HCT116 (cell line): ENCODE results near the gene SLFN11. TPM values are rescaled to one million over a fixed set of nuclear protein-coding genes. Genes with fewer than 3 reads are reported as not detected.

Experiments
- ATAC-seq: fragments of 200-7000 bp; cut with Tn5 transposase; 2 replicates; pipeline ENCODE4 v1.9.1; 2020; ENCODE audit warnings: mild to moderate bottlenecking, moderate library complexity
- BruUV-seq: library from RNA; stranded (reverse); fragments of 400-500 nt; replicated peaks from 2 replicates; lab custom pipeline; 2021; lab: Mats Ljungman, UMichigan
- CTCF ChIA-PET: fragments of 300-600 bp; sonication (Branson Sonifier 250); formaldehyde crosslinking; loops from one replicate; lab custom pipeline; 2021; ENCODE audit warnings: antibody characterized with exemption; lab: Charles Lee
- POLR2A ChIA-PET: fragments of 300-600, 350-600 bp; sonication (Branson Sonifier 250); formaldehyde crosslinking; loops from one replicate; lab custom pipeline; 2021; ENCODE audit warnings: antibody characterized with exemption; lab: Charles Lee
- RAD21 ChIA-PET, 2 experiments: fragments of 300-600 bp; sonication (Branson Sonifier 250); formaldehyde crosslinking; loops; one replicate each; lab custom pipeline; 2023; ENCODE audit warnings: low total read pairs in 2 of 2; ENCODE audit not compliant: uncharacterized antibody in 2 of 2, unreplicated experiment in 2 of 2, low non-redundant PET in 1 of 2; lab: Charles Lee
- DNase-seq: peaks from one replicate; pipeline ENCODE4 v3.0.0-alpha.2; 2010; ENCODE audit warnings: low read depth, low spot score
- H2AFZ ChIP-seq: fragments of 200-600 bp; shearing (Covaris generic), sonication (generic); 2 replicates; pipeline ENCODE4 v1.6.1; 2017; ENCODE audit warnings: low read depth, mixed run types, mixed read lengths, antibody characterized with exemption, low read length; ENCODE audit not compliant: poor library complexity, severe bottlenecking
- H3K27ac ChIP-seq: 2 replicates; pipeline ENCODE4 v1.5.1; 2012; ENCODE audit warnings: low read depth, low read length
- H3K27me3 ChIP-seq: fragments of 200-600 bp; sonication (generic); 2 replicates; pipeline ENCODE4 v1.6.1; 2016; ENCODE audit warnings: mixed run types, low read length, mixed read lengths; ENCODE audit not compliant: insufficient read depth
- H3K36me3 ChIP-seq, 2 experiments: fragments of 200-500 bp in 1 of 2; fragments of 200-600 bp in 1 of 2; sonication (Bioruptor generic) in 1 of 2; sonication (generic) in 1 of 2; 2 replicates each; pipeline versions ENCODE4 v1.5.1 to v1.6.1; 2014 to 2016; ENCODE audit warnings: low read length in 2 of 2, inconsistent platforms in 1 of 2, mixed read lengths in 1 of 2, mixed run types in 1 of 2; ENCODE audit not compliant: insufficient read depth in 2 of 2, control insufficient read depth in 1 of 2
- H3K4me1 ChIP-seq, 2 experiments: fragments of 200-600 bp in 1 of 2; sonication (generic) in 1 of 2; 2 replicates each; pipeline versions ENCODE4 v1.5.1 to v1.6.1; 2012 to 2017; ENCODE audit warnings: low read length in 2 of 2, inconsistent platforms in 1 of 2, mild to moderate bottlenecking in 1 of 2, mixed read lengths in 1 of 2, mixed run types in 1 of 2, moderate library complexity in 1 of 2; ENCODE audit not compliant: insufficient read depth in 2 of 2, control insufficient read depth in 1 of 2
- H3K4me2 ChIP-seq: fragments of 200-600 bp; sonication (generic); 2 replicates; pipeline ENCODE4 v1.6.1; 2017; ENCODE audit warnings: mixed run types, low read length, mixed read lengths
- H3K4me3 ChIP-seq, 2 experiments: fragments of 200-600 bp in 1 of 2; sonication (generic) in 1 of 2; replicated peaks in 1 of 2; 2 replicates each; pipeline ENCODE4 v1.5.1; 2011 to 2016; ENCODE audit warnings: low read length in 2 of 2, control low read depth in 1 of 2, low read depth in 1 of 2, mild to moderate bottlenecking in 1 of 2, mixed read lengths in 1 of 2, mixed run types in 1 of 2
- H3K79me2 ChIP-seq: fragments of 200-600 bp; sonication (generic); 2 replicates; pipeline ENCODE4 v1.6.1; 2017; ENCODE audit warnings: mild to moderate bottlenecking, mixed run types, low read length, moderate library complexity, mixed read lengths; ENCODE audit not compliant: insufficient read depth
- H3K9ac ChIP-seq: fragments of 200-600 bp; sonication (generic); 2 replicates; pipeline ENCODE4 v1.6.1; 2016; ENCODE audit warnings: low read length, mixed read lengths
- H3K9me2 ChIP-seq: fragments of 200-600 bp; sonication (generic), shearing (Covaris generic); 2 replicates; pipeline ENCODE4 v1.6.1; 2017; ENCODE audit warnings: mixed run types, mild to moderate bottlenecking, moderate library complexity; ENCODE audit not compliant: insufficient read depth
- H3K9me3 ChIP-seq, 2 experiments: fragments of 200-500 bp in 1 of 2; fragments of 200-600 bp in 1 of 2; sonication (Bioruptor generic) in 1 of 2; sonication (generic) in 1 of 2; 2 replicates each; pipeline ENCODE4 v1.6.1; 2014 to 2017; ENCODE audit warnings: low read length in 2 of 2, mixed read lengths in 2 of 2, inconsistent platforms in 1 of 2, low read depth in 1 of 2, mild to moderate bottlenecking in 1 of 2, mixed run types in 1 of 2, moderate library complexity in 1 of 2; ENCODE audit not compliant: control insufficient read depth in 1 of 2, insufficient read depth in 1 of 2
- H4K20me1 ChIP-seq: fragments of 200-600 bp; sonication (generic), shearing (Covaris generic); 2 replicates; pipeline ENCODE4 v1.6.1; 2017; ENCODE audit warnings: mixed run types, mild to moderate bottlenecking, moderate library complexity; ENCODE audit not compliant: insufficient read depth
- CBX3 ChIP-seq: IDR thresholded peaks from 2 replicates; pipeline ENCODE4 v1.6.1; 2012; ENCODE audit warnings: low read depth
- EGR1 ChIP-seq: IDR thresholded peaks from 2 replicates; pipeline ENCODE4 v1.6.1; 2012; ENCODE audit warnings: low read depth
- ELF1 ChIP-seq: IDR thresholded peaks from 2 replicates; pipeline ENCODE4 v1.6.1; 2012; ENCODE audit warnings: low read depth, borderline replicate concordance
- EZH2 ChIP-seq: fragments of 200-600 bp; sonication (generic); IDR thresholded peaks from 2 replicates; pipeline ENCODE4 v1.6.1; 2017; ENCODE audit warnings: antibody characterized with exemption, mixed run types
- POLR2A ChIP-seq: IDR thresholded peaks from 2 replicates; pipeline ENCODE4 v1.7.0; 2011; ENCODE audit warnings: borderline replicate concordance; ENCODE audit not compliant: insufficient read depth, insufficient read length; ENCODE audit errors: extremely low read depth
- SIN3A ChIP-seq: IDR thresholded peaks from 2 replicates; pipeline ENCODE4 v1.6.1; 2012; ENCODE audit warnings: low read depth
- SRF ChIP-seq: IDR thresholded peaks from 2 replicates; pipeline ENCODE4 v1.6.1; 2012; ENCODE audit warnings: low read depth
- YY1 ChIP-seq: IDR thresholded peaks from 2 replicates; pipeline ENCODE4 v1.6.1; 2011; ENCODE audit warnings: low read length, low read depth, moderate library complexity, mild to moderate bottlenecking; ENCODE audit not compliant: insufficient replicate concordance; ENCODE audit errors: extremely low read depth
- ZFX ChIP-seq: fragments of 450-650 bp; IDR thresholded peaks from 2 replicates; pipeline ENCODE4 v1.6.1; 2017
- ZNF274 ChIP-seq: fragments of 200-500 bp; sonication (Bioruptor generic); IDR thresholded peaks from 2 replicates; pipeline ENCODE4 v1.6.1; 2014; ENCODE audit warnings: mild to moderate bottlenecking, low read depth, low read length, inconsistent platforms
- intact Hi-C: fragments of 100-400 bp; cut with micrococcal nuclease; formaldehyde crosslinking; loops from 2 replicates; pipeline ENCODE4 v1.10.0; 2022
- total RNA-seq: library from RNA; stranded (reverse); gene quantifications from one replicate; pipeline ENCODE4 v1.2.1, GENCODE V29; 2021; ENCODE audit not compliant: unreplicated experiment
- TF ChIP-seq, protein P1 (sequence below): IDR thresholded peaks from 2 replicates; pipeline ENCODE4 v1.6.1; 2012
- TF ChIP-seq, protein P2 (sequence below): IDR thresholded peaks from 2 replicates; pipeline ENCODE4 v1.6.1; 2012
- TF ChIP-seq, protein P3 (sequence below): IDR thresholded peaks from 2 replicates; pipeline ENCODE4 v1.6.1; 2011; ENCODE audit warnings: mild to moderate bottlenecking, low read length, moderate library complexity; ENCODE audit not compliant: insufficient replicate concordance; ENCODE audit errors: extremely low read depth

SLFN11 gene
- total RNA-seq, 1 experiment from 2014 or later: not detected

DNA sequence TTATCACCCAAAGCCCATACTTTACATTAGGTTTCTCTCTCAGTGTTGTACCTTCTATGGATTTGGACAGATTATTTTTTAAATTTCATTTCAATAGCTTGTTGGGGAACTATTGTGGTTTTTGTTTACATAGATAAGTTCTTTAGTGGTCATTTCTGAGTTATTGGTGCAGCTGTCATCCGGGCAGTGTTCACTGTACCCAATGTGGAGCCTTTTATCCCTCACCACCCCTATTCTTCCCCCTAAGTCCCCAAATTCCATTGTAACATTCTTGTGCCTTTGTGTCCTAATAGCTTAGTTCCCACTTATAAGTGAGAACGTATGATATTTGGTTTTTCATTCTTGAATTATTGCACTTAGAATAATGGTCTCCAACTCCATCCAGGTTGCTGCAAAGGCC is 57.5 kb downstream of the SLFN11 start:
- intact Hi-C loops: loop anchor here (10.0 kb wide), 1 partner anchor 141 kb away; no protein-coding TSS in a partner anchor
- H3K36me3 ChIP-seq: no peaks in the 10 kb centered on the region
- no peaks in the 10 kb centered on the region for H3K79me2 ChIP-seq
- H4K20me1 ChIP-seq: no peaks in the 10 kb centered on the region
- RAD21 ChIA-PET: no interaction called here
- no peak overlapping the region for H2AFZ ChIP-seq
- no peak for ATAC-seq
- no peaks in the 10 kb centered on the region for H3K9me3 ChIP-seq
- no peak for TF ChIP-seq YY1
- TF ChIP-seq, protein P1, sequence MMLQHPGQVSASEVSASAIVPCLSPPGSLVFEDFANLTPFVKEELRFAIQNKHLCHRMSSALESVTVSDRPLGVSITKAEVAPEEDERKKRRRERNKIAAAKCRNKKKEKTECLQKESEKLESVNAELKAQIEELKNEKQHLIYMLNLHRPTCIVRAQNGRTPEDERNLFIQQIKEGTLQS: no peak
- no peak for TF ChIP-seq EZH2
- no peak for TF ChIP-seq EGR1
- TF ChIP-seq ZFX: no peak
- no peak for TF ChIP-seq SRF
- no peak for TF ChIP-seq POLR2A
- no peak for TF ChIP-seq CBX3
- no peak for TF ChIP-seq ZNF274
- TF ChIP-seq, protein P2, sequence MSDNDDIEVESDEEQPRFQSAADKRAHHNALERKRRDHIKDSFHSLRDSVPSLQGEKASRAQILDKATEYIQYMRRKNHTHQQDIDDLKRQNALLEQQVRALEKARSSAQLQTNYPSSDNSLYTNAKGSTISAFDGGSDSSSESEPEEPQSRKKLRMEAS: no peak
- TF ChIP-seq, protein P3, sequence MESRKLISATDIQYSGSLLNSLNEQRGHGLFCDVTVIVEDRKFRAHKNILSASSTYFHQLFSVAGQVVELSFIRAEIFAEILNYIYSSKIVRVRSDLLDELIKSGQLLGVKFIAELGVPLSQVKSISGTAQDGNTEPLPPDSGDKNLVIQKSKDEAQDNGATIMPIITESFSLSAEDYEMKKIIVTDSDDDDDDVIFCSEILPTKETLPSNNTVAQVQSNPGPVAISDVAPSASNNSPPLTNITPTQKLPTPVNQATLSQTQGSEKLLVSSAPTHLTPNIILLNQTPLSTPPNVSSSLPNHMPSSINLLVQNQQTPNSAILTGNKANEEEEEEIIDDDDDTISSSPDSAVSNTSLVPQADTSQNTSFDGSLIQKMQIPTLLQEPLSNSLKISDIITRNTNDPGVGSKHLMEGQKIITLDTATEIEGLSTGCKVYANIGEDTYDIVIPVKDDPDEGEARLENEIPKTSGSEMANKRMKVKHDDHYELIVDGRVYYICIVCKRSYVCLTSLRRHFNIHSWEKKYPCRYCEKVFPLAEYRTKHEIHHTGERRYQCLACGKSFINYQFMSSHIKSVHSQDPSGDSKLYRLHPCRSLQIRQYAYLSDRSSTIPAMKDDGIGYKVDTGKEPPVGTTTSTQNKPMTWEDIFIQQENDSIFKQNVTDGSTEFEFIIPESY: no peak
- TF ChIP-seq SIN3A: no peak
- no peak for TF ChIP-seq ELF1
- TF ChIP-seq, all 23 proteins: peak for 0
- Histone ChIP-seq H3K4me1 (peaks cover 5 to 9% of the 10 kb centered on the region in 2 experiments; a peak in 3 of 4 replicates), H3K4me3 (no peak overlapping the region), H3K27me3 (0 out of 2 replicates have a peak, but pooled peaks cover 13% of the 10 kb centered on the region), H3K4me2 (no peak overlapping the region), H3K9me2 (no peaks in the 10 kb centered on the region), H3K27ac (no peak overlapping the region), H3K9ac (no peak overlapping the region)
- no TSS peak for BruUV-seq
- POLR2A ChIA-PET: no interaction called here
- CTCF ChIA-PET: no interaction called here
- no peak for DNase-seq
